HCT116 (cell line): ENCODE data around the gene NUDT5. TPM values are rescaled to one million over a fixed set of nuclear protein-coding genes. Genes with fewer than 3 reads are reported as not detected.

ENCODE experiments used
- ATAC-seq: fragments of 200-7000 bp; cut with Tn5 transposase; 2 replicates; pipeline ENCODE4 v1.9.1; 2020; ENCODE audit warnings: mild to moderate bottlenecking, moderate library complexity
- BruUV-seq: library from RNA; stranded (reverse); fragments of 400-500 nt; replicated peaks from 2 replicates; lab custom pipeline; 2021; lab: Mats Ljungman, UMichigan
- CTCF ChIA-PET: fragments of 300-600 bp; sonication (Branson Sonifier 250); formaldehyde crosslinking; loops from one replicate; lab custom pipeline; 2021; ENCODE audit warnings: antibody characterized with exemption; lab: Charles Lee
- POLR2A ChIA-PET: fragments of 300-600, 350-600 bp; sonication (Branson Sonifier 250); formaldehyde crosslinking; loops from one replicate; lab custom pipeline; 2021; ENCODE audit warnings: antibody characterized with exemption; lab: Charles Lee
- RAD21 ChIA-PET, 2 experiments: fragments of 300-600 bp; sonication (Branson Sonifier 250); formaldehyde crosslinking; loops; one replicate each; lab custom pipeline; 2023; ENCODE audit warnings: low total read pairs in 2 of 2; ENCODE audit not compliant: uncharacterized antibody in 2 of 2, unreplicated experiment in 2 of 2, low non-redundant PET in 1 of 2; lab: Charles Lee
- DNase-seq: peaks from one replicate; pipeline ENCODE4 v3.0.0-alpha.2; 2010; ENCODE audit warnings: low read depth, low spot score
- H2AFZ ChIP-seq: fragments of 200-600 bp; shearing (Covaris generic), sonication (generic); 2 replicates; pipeline ENCODE4 v1.6.1; 2017; ENCODE audit warnings: low read depth, mixed run types, mixed read lengths, antibody characterized with exemption, low read length; ENCODE audit not compliant: poor library complexity, severe bottlenecking
- H3K27ac ChIP-seq: 2 replicates; pipeline ENCODE4 v1.5.1; 2012; ENCODE audit warnings: low read depth, low read length
- H3K27me3 ChIP-seq: fragments of 200-600 bp; sonication (generic); 2 replicates; pipeline ENCODE4 v1.6.1; 2016; ENCODE audit warnings: mixed run types, low read length, mixed read lengths; ENCODE audit not compliant: insufficient read depth
- H3K36me3 ChIP-seq, 2 experiments: fragments of 200-500 bp in 1 of 2; fragments of 200-600 bp in 1 of 2; sonication (Bioruptor generic) in 1 of 2; sonication (generic) in 1 of 2; 2 replicates each; pipeline versions ENCODE4 v1.5.1 to v1.6.1; 2014 to 2016; ENCODE audit warnings: low read length in 2 of 2, inconsistent platforms in 1 of 2, mixed read lengths in 1 of 2, mixed run types in 1 of 2; ENCODE audit not compliant: insufficient read depth in 2 of 2, control insufficient read depth in 1 of 2
- H3K4me1 ChIP-seq, 2 experiments: fragments of 200-600 bp in 1 of 2; sonication (generic) in 1 of 2; 2 replicates each; pipeline versions ENCODE4 v1.5.1 to v1.6.1; 2012 to 2017; ENCODE audit warnings: low read length in 2 of 2, inconsistent platforms in 1 of 2, mild to moderate bottlenecking in 1 of 2, mixed read lengths in 1 of 2, mixed run types in 1 of 2, moderate library complexity in 1 of 2; ENCODE audit not compliant: insufficient read depth in 2 of 2, control insufficient read depth in 1 of 2
- H3K4me2 ChIP-seq: fragments of 200-600 bp; sonication (generic); 2 replicates; pipeline ENCODE4 v1.6.1; 2017; ENCODE audit warnings: mixed run types, low read length, mixed read lengths
- H3K4me3 ChIP-seq, 2 experiments: fragments of 200-600 bp in 1 of 2; sonication (generic) in 1 of 2; replicated peaks in 1 of 2; 2 replicates each; pipeline ENCODE4 v1.5.1; 2011 to 2016; ENCODE audit warnings: low read length in 2 of 2, control low read depth in 1 of 2, low read depth in 1 of 2, mild to moderate bottlenecking in 1 of 2, mixed read lengths in 1 of 2, mixed run types in 1 of 2
- H3K79me2 ChIP-seq: fragments of 200-600 bp; sonication (generic); 2 replicates; pipeline ENCODE4 v1.6.1; 2017; ENCODE audit warnings: mild to moderate bottlenecking, mixed run types, low read length, moderate library complexity, mixed read lengths; ENCODE audit not compliant: insufficient read depth
- H3K9ac ChIP-seq: fragments of 200-600 bp; sonication (generic); 2 replicates; pipeline ENCODE4 v1.6.1; 2016; ENCODE audit warnings: low read length, mixed read lengths
- H3K9me2 ChIP-seq: fragments of 200-600 bp; sonication (generic), shearing (Covaris generic); 2 replicates; pipeline ENCODE4 v1.6.1; 2017; ENCODE audit warnings: mixed run types, mild to moderate bottlenecking, moderate library complexity; ENCODE audit not compliant: insufficient read depth
- H3K9me3 ChIP-seq, 2 experiments: fragments of 200-500 bp in 1 of 2; fragments of 200-600 bp in 1 of 2; sonication (Bioruptor generic) in 1 of 2; sonication (generic) in 1 of 2; 2 replicates each; pipeline ENCODE4 v1.6.1; 2014 to 2017; ENCODE audit warnings: low read length in 2 of 2, mixed read lengths in 2 of 2, inconsistent platforms in 1 of 2, low read depth in 1 of 2, mild to moderate bottlenecking in 1 of 2, mixed run types in 1 of 2, moderate library complexity in 1 of 2; ENCODE audit not compliant: control insufficient read depth in 1 of 2, insufficient read depth in 1 of 2
- H4K20me1 ChIP-seq: fragments of 200-600 bp; sonication (generic), shearing (Covaris generic); 2 replicates; pipeline ENCODE4 v1.6.1; 2017; ENCODE audit warnings: mixed run types, mild to moderate bottlenecking, moderate library complexity; ENCODE audit not compliant: insufficient read depth
- EGR1 ChIP-seq: IDR thresholded peaks from 2 replicates; pipeline ENCODE4 v1.6.1; 2012; ENCODE audit warnings: low read depth
- ELF1 ChIP-seq: IDR thresholded peaks from 2 replicates; pipeline ENCODE4 v1.6.1; 2012; ENCODE audit warnings: low read depth, borderline replicate concordance
- EZH2 ChIP-seq: fragments of 200-600 bp; sonication (generic); IDR thresholded peaks from 2 replicates; pipeline ENCODE4 v1.6.1; 2017; ENCODE audit warnings: antibody characterized with exemption, mixed run types
- POLR2AphosphoS5 ChIP-seq: IDR thresholded peaks from 2 replicates; pipeline ENCODE4 v1.6.1; 2011; ENCODE audit warnings: mild to moderate bottlenecking, low read depth, low read length, moderate library complexity
- SIN3A ChIP-seq: IDR thresholded peaks from 2 replicates; pipeline ENCODE4 v1.6.1; 2012; ENCODE audit warnings: low read depth
- TCF7L2 ChIP-seq: IDR thresholded peaks from 2 replicates; pipeline ENCODE4 v1.7.0; 2011; ENCODE audit warnings: borderline replicate concordance, inconsistent platforms; ENCODE audit not compliant: insufficient read depth, insufficient read length; ENCODE audit errors: extremely low read depth
- ZNF274 ChIP-seq: fragments of 200-500 bp; sonication (Bioruptor generic); IDR thresholded peaks from 2 replicates; pipeline ENCODE4 v1.6.1; 2014; ENCODE audit warnings: mild to moderate bottlenecking, low read depth, low read length, inconsistent platforms
- intact Hi-C: fragments of 100-400 bp; cut with micrococcal nuclease; formaldehyde crosslinking; loops from 2 replicates; pipeline ENCODE4 v1.10.0; 2022
- total RNA-seq: library from RNA; stranded (reverse); gene quantifications from one replicate; pipeline ENCODE4 v1.2.1, GENCODE V29; 2021; ENCODE audit not compliant: unreplicated experiment
- TF ChIP-seq, protein P1 (sequence below): IDR thresholded peaks from 2 replicates; pipeline ENCODE4 v1.6.1; 2012; ENCODE audit warnings: low read depth
- TF ChIP-seq, protein P2 (sequence below), 3 experiments: fragments of 200-600 bp in 1 of 3; sonication (generic) in 1 of 3; IDR thresholded peaks in 2 of 3; conservative IDR thresholded peaks in 1 of 3; 2 replicates each; pipeline ENCODE4 v1.5.1; 2012 to 2017; ENCODE audit warnings: low read depth in 2 of 3, low read length in 2 of 3, antibody characterized with exemption in 1 of 3, borderline replicate concordance in 1 of 3, control low read depth in 1 of 3, mild to moderate bottlenecking in 1 of 3, mixed read lengths in 1 of 3, mixed run types in 1 of 3, moderate library complexity in 1 of 3; ENCODE audit not compliant: insufficient read depth in 1 of 3

NUDT5 gene
- total RNA-seq, 1 experiment from 2014 or later: 101 TPM

DNA sequence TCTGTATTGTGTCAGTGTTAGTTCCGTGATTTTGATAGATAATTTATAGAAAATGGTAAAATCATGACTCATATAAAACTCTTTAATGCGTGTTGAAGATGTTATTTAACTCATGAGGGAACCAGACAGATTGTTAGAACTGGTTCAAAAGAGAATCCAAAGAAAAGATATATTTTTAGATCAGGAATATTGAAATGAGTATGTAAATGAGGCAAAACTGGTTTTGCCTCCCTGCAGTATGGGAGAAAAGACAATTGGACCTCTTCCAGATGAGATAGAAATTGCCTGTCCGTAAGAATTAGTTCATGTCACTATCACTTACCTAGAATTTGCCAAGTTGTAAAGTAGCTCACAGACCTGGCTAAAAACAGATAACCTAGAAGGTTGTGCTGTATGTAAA is 17.9 kb upstream of the NUDT5 start:
- H3K9ac ChIP-seq: no peak overlapping the region

GRCh38 chr10:12212454-12212853 is 16.8 kb upstream of the NUDT5 start:
- H3K36me3 ChIP-seq: peaks cover 46 to 49% of the 10 kb centered on the region in 2 experiments
- no peak overlapping the region for H2AFZ ChIP-seq
- no peaks in the 10 kb centered on the region for H3K9me2 ChIP-seq
- H3K9ac ChIP-seq: no peak overlapping the region
- no peaks in the 10 kb centered on the region for H3K27me3 ChIP-seq
- no TSS peak for BruUV-seq
- no peak for TF ChIP-seq SIN3A
- TF ChIP-seq, protein P1, sequence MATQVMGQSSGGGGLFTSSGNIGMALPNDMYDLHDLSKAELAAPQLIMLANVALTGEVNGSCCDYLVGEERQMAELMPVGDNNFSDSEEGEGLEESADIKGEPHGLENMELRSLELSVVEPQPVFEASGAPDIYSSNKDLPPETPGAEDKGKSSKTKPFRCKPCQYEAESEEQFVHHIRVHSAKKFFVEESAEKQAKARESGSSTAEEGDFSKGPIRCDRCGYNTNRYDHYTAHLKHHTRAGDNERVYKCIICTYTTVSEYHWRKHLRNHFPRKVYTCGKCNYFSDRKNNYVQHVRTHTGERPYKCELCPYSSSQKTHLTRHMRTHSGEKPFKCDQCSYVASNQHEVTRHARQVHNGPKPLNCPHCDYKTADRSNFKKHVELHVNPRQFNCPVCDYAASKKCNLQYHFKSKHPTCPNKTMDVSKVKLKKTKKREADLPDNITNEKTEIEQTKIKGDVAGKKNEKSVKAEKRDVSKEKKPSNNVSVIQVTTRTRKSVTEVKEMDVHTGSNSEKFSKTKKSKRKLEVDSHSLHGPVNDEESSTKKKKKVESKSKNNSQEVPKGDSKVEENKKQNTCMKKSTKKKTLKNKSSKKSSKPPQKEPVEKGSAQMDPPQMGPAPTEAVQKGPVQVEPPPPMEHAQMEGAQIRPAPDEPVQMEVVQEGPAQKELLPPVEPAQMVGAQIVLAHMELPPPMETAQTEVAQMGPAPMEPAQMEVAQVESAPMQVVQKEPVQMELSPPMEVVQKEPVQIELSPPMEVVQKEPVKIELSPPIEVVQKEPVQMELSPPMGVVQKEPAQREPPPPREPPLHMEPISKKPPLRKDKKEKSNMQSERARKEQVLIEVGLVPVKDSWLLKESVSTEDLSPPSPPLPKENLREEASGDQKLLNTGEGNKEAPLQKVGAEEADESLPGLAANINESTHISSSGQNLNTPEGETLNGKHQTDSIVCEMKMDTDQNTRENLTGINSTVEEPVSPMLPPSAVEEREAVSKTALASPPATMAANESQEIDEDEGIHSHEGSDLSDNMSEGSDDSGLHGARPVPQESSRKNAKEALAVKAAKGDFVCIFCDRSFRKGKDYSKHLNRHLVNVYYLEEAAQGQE: no peak
- TF ChIP-seq EGR1: no peak
- no peak for TF ChIP-seq ELF1
- TF ChIP-seq, protein P2, sequence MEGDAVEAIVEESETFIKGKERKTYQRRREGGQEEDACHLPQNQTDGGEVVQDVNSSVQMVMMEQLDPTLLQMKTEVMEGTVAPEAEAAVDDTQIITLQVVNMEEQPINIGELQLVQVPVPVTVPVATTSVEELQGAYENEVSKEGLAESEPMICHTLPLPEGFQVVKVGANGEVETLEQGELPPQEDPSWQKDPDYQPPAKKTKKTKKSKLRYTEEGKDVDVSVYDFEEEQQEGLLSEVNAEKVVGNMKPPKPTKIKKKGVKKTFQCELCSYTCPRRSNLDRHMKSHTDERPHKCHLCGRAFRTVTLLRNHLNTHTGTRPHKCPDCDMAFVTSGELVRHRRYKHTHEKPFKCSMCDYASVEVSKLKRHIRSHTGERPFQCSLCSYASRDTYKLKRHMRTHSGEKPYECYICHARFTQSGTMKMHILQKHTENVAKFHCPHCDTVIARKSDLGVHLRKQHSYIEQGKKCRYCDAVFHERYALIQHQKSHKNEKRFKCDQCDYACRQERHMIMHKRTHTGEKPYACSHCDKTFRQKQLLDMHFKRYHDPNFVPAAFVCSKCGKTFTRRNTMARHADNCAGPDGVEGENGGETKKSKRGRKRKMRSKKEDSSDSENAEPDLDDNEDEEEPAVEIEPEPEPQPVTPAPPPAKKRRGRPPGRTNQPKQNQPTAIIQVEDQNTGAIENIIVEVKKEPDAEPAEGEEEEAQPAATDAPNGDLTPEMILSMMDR (IDR thresholded peaks at IDR 0.05 in 2 of 3, conservative IDR thresholded peaks at IDR 0.05 in 1 of 3; ENCODE audit: borderline replicate concordance in 1 of 3, insufficient read depth in 1 of 3, low read depth in 2 of 3, low read length in 2 of 3): no peak
- no peak for TF ChIP-seq TCF7L2
- 0 out of 2 replicates have a peak, but pooled peaks cover 4% of the 10 kb centered on the region for H4K20me1 ChIP-seq
- no peaks in the 10 kb centered on the region for H3K9me3 ChIP-seq
- CTCF ChIA-PET: no interaction called here
- H3K27ac ChIP-seq: no peak overlapping the region
- peaks cover 88% of the 10 kb centered on the region for H3K79me2 ChIP-seq
- no peaks in the 10 kb centered on the region for H3K4me1 ChIP-seq
- H3K4me3 ChIP-seq: no peak overlapping the region
- POLR2A ChIA-PET: no interaction called here
- ATAC-seq: no peak
- no peak for DNase-seq
- RAD21 ChIA-PET: no interaction called here
- no peak overlapping the region for H3K4me2 ChIP-seq
- intact Hi-C loops: loop anchor here (5.0 kb wide), 1 partner anchor 500 kb away; no protein-coding TSS in a partner anchor

More for the DNA sequence above, 17.9 kb upstream of the NUDT5 start:
- ATAC-seq: no peak
- Histone ChIP-seq H3K9me3 (no peaks in the 10 kb centered on the region), H2AFZ (no peak overlapping the region), H3K27ac (no peak overlapping the region), H3K79me2 (peaks cover 82% of the 10 kb centered on the region), H3K27me3 (no peaks in the 10 kb centered on the region), H3K4me2 (no peak overlapping the region), H3K4me1 (no peaks in the 10 kb centered on the region), H3K9me2 (no peaks in the 10 kb centered on the region), H3K4me3 (no peak overlapping the region), H4K20me1 (0 out of 2 replicates have a peak, but pooled peaks cover 4% of the 10 kb centered on the region), H3K36me3 (peaks cover 44 to 50% of the 10 kb centered on the region in 2 experiments; a peak in 3 of 4 replicates)
- ChIA-PET POLR2A (no interaction called here), RAD21 (no interaction called here), CTCF (interaction anchor here (1.1 to 2.5 kb wide), 3 partner anchors 14 to 496 kb away, joined by 3 to 16 read pairs (median 9); no protein-coding TSS in a partner anchor)
- DNase-seq: no peak
- BruUV-seq: no TSS peak
- no peak for TF ChIP-seq POLR2AphosphoS5
- TF ChIP-seq ZNF274: no peak
- no peak for TF ChIP-seq SIN3A
- no peak for TF ChIP-seq EZH2
- intact Hi-C loops: loop anchor here (5.0 kb wide), 1 partner anchor 499 kb away; no protein-coding TSS in a partner anchor
